ENCODE results near the gene TSC22D1.

The TSC22D1 gene

DNA sequence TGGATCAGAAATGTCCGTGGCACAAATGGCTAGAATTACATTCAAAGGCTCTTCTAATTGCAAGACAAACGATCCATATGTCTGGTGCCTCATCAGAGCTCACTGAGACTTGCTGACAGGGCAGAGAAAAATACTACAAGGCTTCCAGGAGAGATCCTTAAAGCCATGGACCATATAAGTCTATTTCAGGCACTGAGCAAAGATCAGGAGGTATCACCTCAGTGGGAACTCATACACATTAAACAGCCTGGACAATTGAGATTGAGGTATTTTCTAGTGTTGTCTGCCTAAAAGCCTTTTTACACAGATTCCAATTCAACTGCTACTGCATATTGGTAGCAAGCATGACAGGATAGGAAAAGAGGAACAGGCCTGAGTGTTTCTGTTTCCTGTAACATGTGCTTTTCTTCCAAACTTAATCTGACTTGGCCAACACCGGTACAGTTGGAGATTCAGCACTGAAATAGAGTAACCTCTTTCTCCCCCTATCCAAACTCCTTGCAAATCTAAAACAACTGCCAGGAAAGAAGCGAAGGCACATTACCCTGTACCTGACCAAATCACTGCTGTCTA is 136.6 kb downstream of the TSC22D1 start:
- Histone ChIP-seq H3K9me2 (replicated peaks; ENCODE audit: insufficient read depth, low read length) (no peaks in the 10 kb centered on the region), H3K4me3 (ENCODE audit: insufficient read depth, low read length, poor library complexity, severe bottlenecking) (no peak overlapping the region), H3K4me2 (ENCODE audit: low read depth, low read length, poor library complexity, severe bottlenecking) (no peak overlapping the region), H4K20me1 (ENCODE audit: low read depth, low read length) (no peaks in the 10 kb centered on the region), H3K9me3 (ENCODE audit: insufficient read depth, low read length) (no peaks in the 10 kb centered on the region), H3K27me3 (ENCODE audit: low read length) (no peaks in the 10 kb centered on the region), H3K79me2 (ENCODE audit: insufficient read depth, low read length) (no peaks in the 10 kb centered on the region), H2AFZ (ENCODE audit: low read depth, low read length, severe bottlenecking) (no peak overlapping the region), H3F3A (ENCODE audit: insufficient read depth) (peaks cover 13% of the 10 kb centered on the region), H3K9ac (ENCODE audit: low read length) (no peak overlapping the region), H3K36me3 (ENCODE audit: low read length) (no peaks in the 10 kb centered on the region), H3K27ac (ENCODE audit: low read depth, low read length) (no peak overlapping the region)
- TF ChIP-seq, protein P1, sequence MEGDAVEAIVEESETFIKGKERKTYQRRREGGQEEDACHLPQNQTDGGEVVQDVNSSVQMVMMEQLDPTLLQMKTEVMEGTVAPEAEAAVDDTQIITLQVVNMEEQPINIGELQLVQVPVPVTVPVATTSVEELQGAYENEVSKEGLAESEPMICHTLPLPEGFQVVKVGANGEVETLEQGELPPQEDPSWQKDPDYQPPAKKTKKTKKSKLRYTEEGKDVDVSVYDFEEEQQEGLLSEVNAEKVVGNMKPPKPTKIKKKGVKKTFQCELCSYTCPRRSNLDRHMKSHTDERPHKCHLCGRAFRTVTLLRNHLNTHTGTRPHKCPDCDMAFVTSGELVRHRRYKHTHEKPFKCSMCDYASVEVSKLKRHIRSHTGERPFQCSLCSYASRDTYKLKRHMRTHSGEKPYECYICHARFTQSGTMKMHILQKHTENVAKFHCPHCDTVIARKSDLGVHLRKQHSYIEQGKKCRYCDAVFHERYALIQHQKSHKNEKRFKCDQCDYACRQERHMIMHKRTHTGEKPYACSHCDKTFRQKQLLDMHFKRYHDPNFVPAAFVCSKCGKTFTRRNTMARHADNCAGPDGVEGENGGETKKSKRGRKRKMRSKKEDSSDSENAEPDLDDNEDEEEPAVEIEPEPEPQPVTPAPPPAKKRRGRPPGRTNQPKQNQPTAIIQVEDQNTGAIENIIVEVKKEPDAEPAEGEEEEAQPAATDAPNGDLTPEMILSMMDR (IDR thresholded peaks at IDR 0.05; ENCODE audit: insufficient read depth, low read length, poor library complexity, severe bottlenecking) = no peak
- TF ChIP-seq EZH2phosphoT487 (conservative IDR thresholded peaks at IDR 0.05; ENCODE audit: low read length) = no peak

DNA sequence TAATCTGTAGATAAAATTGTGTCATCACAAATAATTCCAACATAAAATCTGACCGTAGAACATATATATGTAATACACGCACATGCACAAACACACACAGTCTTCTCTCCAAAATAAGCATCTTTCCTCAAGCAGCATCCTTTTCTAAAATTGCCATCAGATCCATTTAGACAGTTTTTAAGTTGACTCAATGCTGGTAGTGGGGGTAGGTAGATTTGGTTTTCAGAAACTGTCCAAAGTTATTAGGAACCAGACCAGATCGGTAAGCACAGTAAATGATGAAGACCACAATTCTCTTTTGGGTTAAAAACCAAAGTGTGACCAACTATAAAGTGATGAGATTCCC is 137.9 kb downstream of the TSC22D1 start:
- H3K4me3 ChIP-seq (ENCODE audit: insufficient read depth, low read length, poor library complexity, severe bottlenecking) = no peak overlapping the region
- H3K4me2 ChIP-seq (ENCODE audit: low read depth, low read length, poor library complexity, severe bottlenecking) = no peak overlapping the region
- H3K9me2 ChIP-seq (replicated peaks; ENCODE audit: insufficient read depth, low read length) = no peaks in the 10 kb centered on the region
- peaks cover 21% of the 10 kb centered on the region for H3F3A ChIP-seq (ENCODE audit: insufficient read depth)
- no peaks in the 10 kb centered on the region for H3K9me3 ChIP-seq (ENCODE audit: insufficient read depth, low read length)
- no peak overlapping the region for H3K27ac ChIP-seq (ENCODE audit: low read depth, low read length)
- no peaks in the 10 kb centered on the region for H3K79me2 ChIP-seq (ENCODE audit: insufficient read depth, low read length)
- H3K36me3 ChIP-seq (ENCODE audit: low read length) = no peaks in the 10 kb centered on the region
- no peaks in the 10 kb centered on the region for H3K27me3 ChIP-seq (ENCODE audit: low read length)
- TF ChIP-seq EZH2phosphoT487 (conservative IDR thresholded peaks at IDR 0.05; ENCODE audit: low read length) = no peak
- TF ChIP-seq, protein P1 (IDR thresholded peaks at IDR 0.05; ENCODE audit: insufficient read depth, low read length, poor library complexity, severe bottlenecking) = no peak
- no peaks in the 10 kb centered on the region for H4K20me1 ChIP-seq (ENCODE audit: low read depth, low read length)
- H2AFZ ChIP-seq (ENCODE audit: low read depth, low read length, severe bottlenecking) = no peak overlapping the region
- no peak overlapping the region for H3K9ac ChIP-seq (ENCODE audit: low read length)

DNA sequence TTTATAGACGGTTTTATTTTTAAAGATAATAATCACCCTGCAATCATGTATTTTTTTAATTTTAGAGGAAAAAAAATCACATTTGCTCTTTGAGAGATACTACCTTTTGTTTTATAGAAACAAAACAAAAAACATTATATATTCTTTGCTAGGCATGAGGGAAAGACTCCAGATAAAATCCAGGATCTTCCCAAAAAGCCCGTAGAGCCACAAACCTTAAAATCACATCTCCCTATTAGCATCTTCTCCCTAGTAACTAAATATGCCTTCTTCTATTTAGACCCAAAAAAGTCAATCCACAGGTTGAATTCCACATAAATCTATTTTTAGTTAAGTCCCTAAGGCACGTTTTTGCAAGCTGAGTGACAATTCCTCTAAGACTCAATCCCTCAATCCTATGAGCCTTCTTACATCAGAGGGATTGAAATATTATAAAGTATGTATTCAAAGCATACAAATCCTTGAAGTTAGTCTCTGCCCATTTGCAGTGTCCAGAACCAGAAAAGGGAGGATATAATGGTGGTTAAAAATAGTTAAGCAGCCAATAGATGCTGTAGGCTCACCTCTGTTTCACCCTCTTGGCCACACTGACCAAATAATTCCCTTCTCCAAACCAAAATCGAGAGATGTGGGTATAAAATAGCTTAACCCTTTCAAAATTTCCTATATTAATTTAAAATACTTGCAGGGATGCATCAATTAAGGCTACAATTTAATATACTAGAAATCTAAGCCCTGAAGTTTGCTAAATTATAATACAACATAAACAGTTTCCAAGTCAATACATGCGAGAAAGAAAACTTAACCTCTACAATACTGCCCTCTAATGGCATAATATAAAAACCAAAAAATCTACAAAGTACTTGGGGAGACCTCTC is 138.5 kb downstream of the TSC22D1 start:
- H3K36me3 ChIP-seq (ENCODE audit: low read length) = no peaks in the 10 kb centered on the region
- TF ChIP-seq EZH2phosphoT487 (conservative IDR thresholded peaks at IDR 0.05; ENCODE audit: low read length) = no peak
- TF ChIP-seq, protein P1 (IDR thresholded peaks at IDR 0.05; ENCODE audit: insufficient read depth, low read length, poor library complexity, severe bottlenecking) = peak; percentile 25
- H3K4me2 ChIP-seq (ENCODE audit: low read depth, low read length, poor library complexity, severe bottlenecking) = peak overlapping the region; percentile 83
- H3K79me2 ChIP-seq (ENCODE audit: insufficient read depth, low read length) = no peaks in the 10 kb centered on the region
- peaks cover 21% of the 10 kb centered on the region for H3F3A ChIP-seq (ENCODE audit: insufficient read depth)
- peak overlapping the region; percentile 67 for H3K9ac ChIP-seq (ENCODE audit: low read length)
- H3K9me2 ChIP-seq (replicated peaks; ENCODE audit: insufficient read depth, low read length) = no peaks in the 10 kb centered on the region
- peak overlapping the region; percentile 55 for H3K27ac ChIP-seq (ENCODE audit: low read depth, low read length)
- no peaks in the 10 kb centered on the region for H4K20me1 ChIP-seq (ENCODE audit: low read depth, low read length)
- no peaks in the 10 kb centered on the region for H3K9me3 ChIP-seq (ENCODE audit: insufficient read depth, low read length)
- peak overlapping the region; percentile 60 for H2AFZ ChIP-seq (ENCODE audit: low read depth, low read length, severe bottlenecking)
- peak overlapping the region; percentile 65 for H3K4me3 ChIP-seq (ENCODE audit: insufficient read depth, low read length, poor library complexity, severe bottlenecking)
- H3K27me3 ChIP-seq (ENCODE audit: low read length) = no peaks in the 10 kb centered on the region

Data from SU-DHL-6 (cell line).